HG03378 (cell line): ENCODE data around the gene JUND.

Source experiments
- ATAC-seq: cut with Tn5 transposase; IDR thresholded peaks from one replicate; pipeline ENCODE4 v1.9.1; 2021; ENCODE audit warnings: mild to moderate bottlenecking, moderate library complexity; ENCODE audit not compliant: unreplicated experiment

The JUND gene

GRCh38 chr19:18291019-18291524 is 9.7 kb upstream of the JUND start:
- ATAC-seq: no peak

- peak; percentile 45 for ATAC-seq
Measured at GRCh38 chr19:18290302-18291018, 9.0 kb upstream of the JUND start.

GRCh38 chr19:18289471-18290301 is 8.3 kb upstream of the JUND start:
- ATAC-seq: no peak

DNA sequence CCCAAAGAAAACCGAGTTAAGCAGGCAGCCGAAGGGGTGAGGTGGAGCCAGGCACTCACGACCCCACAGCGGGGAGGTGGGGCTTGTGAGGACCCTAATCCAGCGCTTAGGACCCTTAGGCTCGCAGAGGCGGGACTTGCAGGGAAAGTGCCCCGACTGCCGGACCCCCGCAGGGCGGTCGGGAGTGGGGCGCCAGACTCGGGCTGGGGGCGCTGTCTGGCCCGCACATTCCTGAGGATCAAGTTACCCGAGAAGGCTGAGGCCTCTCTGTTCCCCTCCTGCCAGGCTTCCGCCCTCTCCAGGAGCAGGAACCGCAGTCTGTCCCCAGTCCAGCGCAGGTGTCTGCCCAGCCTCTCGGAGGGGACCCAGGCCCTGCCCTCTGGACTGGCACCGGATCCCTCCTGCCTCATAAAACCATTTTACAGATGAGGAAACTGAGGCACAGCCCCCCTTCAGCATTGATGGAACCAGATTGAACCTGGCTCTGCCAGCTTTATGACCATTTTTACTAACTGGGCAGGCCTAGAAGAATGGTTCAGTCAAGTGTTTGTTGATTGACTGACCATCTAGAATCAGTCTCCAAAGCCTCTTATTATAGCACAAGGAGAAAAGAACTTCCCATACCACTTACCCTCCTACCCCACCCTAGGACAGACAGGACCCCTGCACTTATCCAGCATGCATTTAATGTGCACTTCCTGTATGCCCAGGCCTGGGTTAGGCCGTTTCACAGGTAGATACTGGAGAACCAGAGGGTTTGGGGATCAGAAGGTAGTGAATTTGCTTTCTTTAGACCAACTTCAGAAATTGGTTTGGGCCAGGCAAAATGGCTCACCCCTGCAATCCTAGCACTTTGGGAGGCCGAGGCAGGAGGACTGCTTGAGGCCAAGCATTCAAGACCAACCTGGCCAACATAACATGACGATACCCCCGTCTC is 6.7 kb upstream of the JUND start:
- no peak for ATAC-seq

DNA sequence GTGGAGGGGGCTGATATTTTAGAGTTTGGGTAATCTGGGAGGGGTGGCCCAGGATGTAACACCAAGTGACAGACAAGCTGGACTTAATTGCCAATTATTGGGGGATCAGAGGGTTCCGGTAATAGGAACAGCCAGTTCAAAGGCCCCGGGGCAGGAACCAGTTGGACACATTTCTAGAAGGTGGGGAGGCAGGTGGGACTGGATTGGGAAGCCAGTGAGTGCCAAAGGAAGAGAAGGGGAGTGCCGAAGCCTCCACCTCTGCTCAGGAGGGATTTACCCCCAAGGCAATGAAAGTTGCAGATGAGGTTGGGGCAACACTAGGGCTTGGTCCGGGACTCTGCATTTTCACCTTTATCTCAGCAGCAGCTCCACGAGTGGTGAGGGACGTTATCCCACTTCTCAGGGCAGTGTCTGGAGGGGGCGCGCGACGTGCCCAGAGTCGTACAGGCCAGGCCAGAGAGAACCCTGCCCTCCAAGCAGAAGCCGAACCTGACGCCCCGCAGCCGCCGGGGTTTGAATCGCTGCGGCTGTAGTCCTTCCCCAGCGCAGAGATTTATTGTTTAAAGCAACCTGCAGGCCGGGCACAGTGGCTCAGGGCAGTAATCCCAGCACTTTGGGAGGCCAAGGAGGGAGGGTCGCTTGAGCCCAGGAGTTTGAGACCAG is 5.7 kb upstream of the JUND start:
- ATAC-seq: no peak

GRCh38 chr19:18284712-18285360 is 3.4 kb upstream of the JUND start:
- no peak for ATAC-seq

GRCh38 chr19:18283338-18283737 is 1.9 kb upstream of the JUND start:
- no peak for ATAC-seq

- no peak for ATAC-seq
Measured at GRCh38 chr19:18282788-18283141, 1.3 kb upstream of the JUND start.

DNA sequence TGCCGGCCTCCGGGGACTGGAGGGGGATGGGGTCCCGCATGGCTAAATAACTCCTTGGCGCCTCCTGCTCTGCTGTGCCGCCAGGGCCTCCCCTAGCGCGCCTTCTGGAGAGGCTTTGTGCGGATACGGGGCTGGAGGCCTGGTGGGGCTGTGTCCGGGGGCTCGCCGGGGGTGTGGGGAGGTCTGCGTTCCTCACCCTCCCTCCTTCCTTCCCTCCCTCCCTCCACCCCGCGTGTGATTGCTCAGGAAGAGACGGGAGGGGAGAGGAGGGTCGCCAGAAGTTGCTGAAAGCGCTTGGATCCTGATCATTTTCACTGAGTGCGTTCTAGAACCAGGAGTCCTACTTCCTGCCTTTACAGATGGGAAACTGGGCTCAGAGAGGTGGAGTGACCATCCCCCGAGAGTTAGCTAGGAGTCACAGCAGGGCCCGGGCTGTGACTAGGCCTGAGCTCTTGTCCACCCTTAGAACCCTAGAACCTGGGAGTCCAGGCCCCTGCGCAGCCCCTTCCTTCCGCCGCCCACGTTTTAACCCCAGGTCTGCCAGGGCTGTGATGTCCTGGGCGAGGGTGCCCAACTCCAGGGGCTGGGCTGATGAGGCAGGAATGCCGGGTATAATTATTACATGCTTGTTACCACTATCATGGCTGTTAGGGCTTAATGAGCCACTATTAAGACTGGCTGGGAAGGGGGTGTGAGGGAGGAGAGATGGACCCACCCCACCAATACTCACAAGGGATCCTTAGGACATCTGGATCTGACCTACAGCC is 782 bp upstream of the JUND start:
- no peak for ATAC-seq

GRCh38 chr19:18280247-18281081 is 958 bp downstream of the JUND start:
- ATAC-seq: no peak

- no peak for ATAC-seq
Measured at GRCh38 chr19:18279516-18280246, 1.7 kb downstream of the JUND start.

DNA sequence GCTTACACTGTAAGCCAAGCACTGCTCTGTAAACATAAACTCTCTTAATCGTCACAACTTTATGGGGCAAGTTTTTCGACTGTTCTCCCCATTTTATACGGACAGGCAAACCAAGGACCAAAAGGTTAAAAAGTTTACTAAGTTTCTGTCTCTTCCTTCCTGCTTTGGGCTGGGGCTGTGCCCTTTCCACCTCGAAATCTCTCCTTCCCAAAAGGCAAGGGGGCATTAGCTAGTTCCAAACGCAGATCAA is 2.2 kb downstream of the JUND start:
- ATAC-seq: no peak

DNA sequence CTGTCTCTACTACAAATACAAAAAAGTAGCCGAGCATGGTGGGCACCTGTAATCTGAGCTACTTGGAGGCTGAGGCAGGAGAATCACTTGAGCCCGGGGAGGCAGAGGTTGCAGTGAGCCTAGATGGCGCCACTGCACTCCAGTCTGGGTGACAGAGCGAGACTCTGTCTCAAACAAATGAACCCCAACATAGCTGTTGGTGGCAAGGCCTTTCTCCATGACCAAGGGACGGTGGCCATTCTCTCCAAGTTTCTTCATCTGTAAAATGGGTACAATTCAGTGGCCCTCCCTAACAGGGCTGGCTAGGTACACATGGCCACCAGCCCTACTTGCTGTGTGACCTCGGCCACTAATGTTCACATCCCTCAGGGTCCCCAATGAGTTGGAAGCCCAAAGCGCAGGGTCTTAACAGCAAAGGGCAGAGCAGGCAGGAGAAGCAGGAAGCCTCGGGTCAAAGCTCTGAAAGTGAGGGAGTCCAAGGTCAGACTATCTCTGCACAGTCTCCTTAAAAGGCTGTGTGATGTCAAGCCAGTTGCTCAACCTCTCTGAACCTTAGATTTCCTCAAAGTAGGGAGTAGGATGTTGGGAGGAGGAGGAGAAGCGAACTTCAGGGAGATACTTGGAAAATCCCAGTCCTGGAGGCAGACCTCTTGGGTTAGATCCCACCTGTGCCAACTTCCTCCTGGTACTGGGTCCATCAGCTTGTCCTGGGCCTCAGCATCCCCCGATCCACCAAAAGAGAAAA is 2.7 kb downstream of the JUND start:
- ATAC-seq: no peak

- ATAC-seq: no peak
Measured at GRCh38 chr19:18274781-18275356, 6.6 kb downstream of the JUND start.

- ATAC-seq: no peak
Measured at GRCh38 chr19:18274219-18274780, 7.1 kb downstream of the JUND start, which contains the start of gene IQCN. Gene IQCN (minus strand): TSS chr19:18274452. CDS start chr19:18269478, 4,974 bp downstream.

- ATAC-seq: no peak
Measured at GRCh38 chr19:18273561-18274218, 7.7 kb downstream of the JUND start.
